ENCODE data around the gene DDX54. TPM values are rescaled to one million over a fixed set of nuclear protein-coding genes. Genes with fewer than 3 reads are reported as not detected.

The DDX54 gene
- total and polyA plus RNA-seq, 2 of the 8 experiments (the other 6 are each of a cell fraction or from before 2014, with no cell fraction given) = 64.9 to 113 TPM

DNA sequence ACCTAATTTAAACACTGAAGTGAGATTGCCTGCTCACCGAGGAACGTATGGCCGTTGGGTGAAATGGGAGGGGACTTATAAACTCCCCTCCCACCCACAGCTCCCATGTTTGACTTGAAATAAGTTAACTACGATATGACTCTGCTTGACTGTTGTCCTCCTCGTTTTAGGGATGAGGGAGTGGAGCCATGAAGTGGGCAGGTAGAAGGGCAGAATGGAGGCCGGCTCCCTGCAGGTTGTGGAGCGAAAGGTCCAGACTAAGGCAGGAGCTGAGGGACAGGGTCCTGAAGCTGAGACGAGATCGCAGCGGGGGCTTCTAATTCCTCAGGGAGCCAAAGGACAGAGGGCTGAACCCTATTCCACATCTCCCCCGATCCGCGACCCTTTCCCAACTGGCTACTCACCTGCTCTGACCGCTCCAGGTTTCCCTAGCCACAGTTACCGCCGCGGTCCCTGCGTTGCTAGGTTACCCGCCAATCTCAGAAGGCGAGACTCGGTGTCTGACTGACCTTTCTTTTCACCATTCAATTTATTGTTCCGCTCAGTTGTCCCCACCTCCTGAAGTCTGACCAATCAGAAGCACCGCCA lies 35.4 kb upstream of the DDX54 start (continued):
- TF ChIP-seq, protein P1, sequence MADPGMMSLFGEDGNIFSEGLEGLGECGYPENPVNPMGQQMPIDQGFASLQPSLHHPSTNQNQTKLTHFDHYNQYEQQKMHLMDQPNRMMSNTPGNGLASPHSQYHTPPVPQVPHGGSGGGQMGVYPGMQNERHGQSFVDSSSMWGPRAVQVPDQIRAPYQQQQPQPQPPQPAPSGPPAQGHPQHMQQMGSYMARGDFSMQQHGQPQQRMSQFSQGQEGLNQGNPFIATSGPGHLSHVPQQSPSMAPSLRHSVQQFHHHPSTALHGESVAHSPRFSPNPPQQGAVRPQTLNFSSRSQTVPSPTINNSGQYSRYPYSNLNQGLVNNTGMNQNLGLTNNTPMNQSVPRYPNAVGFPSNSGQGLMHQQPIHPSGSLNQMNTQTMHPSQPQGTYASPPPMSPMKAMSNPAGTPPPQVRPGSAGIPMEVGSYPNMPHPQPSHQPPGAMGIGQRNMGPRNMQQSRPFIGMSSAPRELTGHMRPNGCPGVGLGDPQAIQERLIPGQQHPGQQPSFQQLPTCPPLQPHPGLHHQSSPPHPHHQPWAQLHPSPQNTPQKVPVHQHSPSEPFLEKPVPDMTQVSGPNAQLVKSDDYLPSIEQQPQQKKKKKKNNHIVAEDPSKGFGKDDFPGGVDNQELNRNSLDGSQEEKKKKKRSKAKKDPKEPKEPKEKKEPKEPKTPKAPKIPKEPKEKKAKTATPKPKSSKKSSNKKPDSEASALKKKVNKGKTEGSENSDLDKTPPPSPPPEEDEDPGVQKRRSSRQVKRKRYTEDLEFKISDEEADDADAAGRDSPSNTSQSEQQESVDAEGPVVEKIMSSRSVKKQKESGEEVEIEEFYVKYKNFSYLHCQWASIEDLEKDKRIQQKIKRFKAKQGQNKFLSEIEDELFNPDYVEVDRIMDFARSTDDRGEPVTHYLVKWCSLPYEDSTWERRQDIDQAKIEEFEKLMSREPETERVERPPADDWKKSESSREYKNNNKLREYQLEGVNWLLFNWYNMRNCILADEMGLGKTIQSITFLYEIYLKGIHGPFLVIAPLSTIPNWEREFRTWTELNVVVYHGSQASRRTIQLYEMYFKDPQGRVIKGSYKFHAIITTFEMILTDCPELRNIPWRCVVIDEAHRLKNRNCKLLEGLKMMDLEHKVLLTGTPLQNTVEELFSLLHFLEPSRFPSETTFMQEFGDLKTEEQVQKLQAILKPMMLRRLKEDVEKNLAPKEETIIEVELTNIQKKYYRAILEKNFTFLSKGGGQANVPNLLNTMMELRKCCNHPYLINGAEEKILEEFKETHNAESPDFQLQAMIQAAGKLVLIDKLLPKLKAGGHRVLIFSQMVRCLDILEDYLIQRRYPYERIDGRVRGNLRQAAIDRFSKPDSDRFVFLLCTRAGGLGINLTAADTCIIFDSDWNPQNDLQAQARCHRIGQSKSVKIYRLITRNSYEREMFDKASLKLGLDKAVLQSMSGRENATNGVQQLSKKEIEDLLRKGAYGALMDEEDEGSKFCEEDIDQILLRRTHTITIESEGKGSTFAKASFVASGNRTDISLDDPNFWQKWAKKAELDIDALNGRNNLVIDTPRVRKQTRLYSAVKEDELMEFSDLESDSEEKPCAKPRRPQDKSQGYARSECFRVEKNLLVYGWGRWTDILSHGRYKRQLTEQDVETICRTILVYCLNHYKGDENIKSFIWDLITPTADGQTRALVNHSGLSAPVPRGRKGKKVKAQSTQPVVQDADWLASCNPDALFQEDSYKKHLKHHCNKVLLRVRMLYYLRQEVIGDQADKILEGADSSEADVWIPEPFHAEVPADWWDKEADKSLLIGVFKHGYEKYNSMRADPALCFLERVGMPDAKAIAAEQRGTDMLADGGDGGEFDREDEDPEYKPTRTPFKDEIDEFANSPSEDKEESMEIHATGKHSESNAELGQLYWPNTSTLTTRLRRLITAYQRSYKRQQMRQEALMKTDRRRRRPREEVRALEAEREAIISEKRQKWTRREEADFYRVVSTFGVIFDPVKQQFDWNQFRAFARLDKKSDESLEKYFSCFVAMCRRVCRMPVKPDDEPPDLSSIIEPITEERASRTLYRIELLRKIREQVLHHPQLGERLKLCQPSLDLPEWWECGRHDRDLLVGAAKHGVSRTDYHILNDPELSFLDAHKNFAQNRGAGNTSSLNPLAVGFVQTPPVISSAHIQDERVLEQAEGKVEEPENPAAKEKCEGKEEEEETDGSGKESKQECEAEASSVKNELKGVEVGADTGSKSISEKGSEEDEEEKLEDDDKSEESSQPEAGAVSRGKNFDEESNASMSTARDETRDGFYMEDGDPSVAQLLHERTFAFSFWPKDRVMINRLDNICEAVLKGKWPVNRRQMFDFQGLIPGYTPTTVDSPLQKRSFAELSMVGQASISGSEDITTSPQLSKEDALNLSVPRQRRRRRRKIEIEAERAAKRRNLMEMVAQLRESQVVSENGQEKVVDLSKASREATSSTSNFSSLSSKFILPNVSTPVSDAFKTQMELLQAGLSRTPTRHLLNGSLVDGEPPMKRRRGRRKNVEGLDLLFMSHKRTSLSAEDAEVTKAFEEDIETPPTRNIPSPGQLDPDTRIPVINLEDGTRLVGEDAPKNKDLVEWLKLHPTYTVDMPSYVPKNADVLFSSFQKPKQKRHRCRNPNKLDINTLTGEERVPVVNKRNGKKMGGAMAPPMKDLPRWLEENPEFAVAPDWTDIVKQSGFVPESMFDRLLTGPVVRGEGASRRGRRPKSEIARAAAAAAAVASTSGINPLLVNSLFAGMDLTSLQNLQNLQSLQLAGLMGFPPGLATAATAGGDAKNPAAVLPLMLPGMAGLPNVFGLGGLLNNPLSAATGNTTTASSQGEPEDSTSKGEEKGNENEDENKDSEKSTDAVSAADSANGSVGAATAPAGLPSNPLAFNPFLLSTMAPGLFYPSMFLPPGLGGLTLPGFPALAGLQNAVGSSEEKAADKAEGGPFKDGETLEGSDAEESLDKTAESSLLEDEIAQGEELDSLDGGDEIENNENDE (IDR thresholded peaks at IDR 0.05; ENCODE audit: insufficient replicate concordance, low read length) = no peak
- TF ChIP-seq CEBPB (IDR thresholded peaks at IDR 0.05; ENCODE audit: low read depth, low read length) (no peak), ZNF274 (IDR thresholded peaks at IDR 0.05; ENCODE audit: borderline replicate concordance, extremely low read depth, low read length) (no peak), TBP (IDR thresholded peaks at IDR 0.05; ENCODE audit: low read depth, low read length) (no peak; the same call in 1 of the 2 replicates), SIN3A (conservative IDR thresholded peaks at IDR 0.05 in 1 of 2, IDR thresholded peaks at IDR 0.05 in 1 of 2; ENCODE audit: low read depth in 1 of 2, low read length in 2 of 2) (peak; percentile 90; a peak in 3 of 4 replicates), SUZ12 (IDR thresholded peaks at IDR 0.05; ENCODE audit: low read length) (no peak), RFX5 (IDR thresholded peaks at IDR 0.05; ENCODE audit: borderline replicate concordance, low read depth, low read length) (no peak), GABPA (IDR thresholded peaks at IDR 0.05; ENCODE audit: borderline replicate concordance, insufficient read depth, low read length) (no peak), PHF8 (conservative IDR thresholded peaks at IDR 0.05; ENCODE audit: low read depth, low read length) (peak; percentile 29)
